GM18498 (cell line): ENCODE measurements around the gene CSRP1.
"Not testable (repeated sequence)": the region's sequence is repeated elsewhere in the genome, so short reads cannot be mapped to it uniquely, and the experiment has no call there.

ENCODE experiments used
- ATAC-seq: cut with Tn5 transposase; IDR thresholded peaks from one replicate; pipeline ENCODE4 v1.9.1; 2021; ENCODE audit warnings: mild to moderate bottlenecking, moderate library complexity; ENCODE audit not compliant: unreplicated experiment

The CSRP1 gene

DNA sequence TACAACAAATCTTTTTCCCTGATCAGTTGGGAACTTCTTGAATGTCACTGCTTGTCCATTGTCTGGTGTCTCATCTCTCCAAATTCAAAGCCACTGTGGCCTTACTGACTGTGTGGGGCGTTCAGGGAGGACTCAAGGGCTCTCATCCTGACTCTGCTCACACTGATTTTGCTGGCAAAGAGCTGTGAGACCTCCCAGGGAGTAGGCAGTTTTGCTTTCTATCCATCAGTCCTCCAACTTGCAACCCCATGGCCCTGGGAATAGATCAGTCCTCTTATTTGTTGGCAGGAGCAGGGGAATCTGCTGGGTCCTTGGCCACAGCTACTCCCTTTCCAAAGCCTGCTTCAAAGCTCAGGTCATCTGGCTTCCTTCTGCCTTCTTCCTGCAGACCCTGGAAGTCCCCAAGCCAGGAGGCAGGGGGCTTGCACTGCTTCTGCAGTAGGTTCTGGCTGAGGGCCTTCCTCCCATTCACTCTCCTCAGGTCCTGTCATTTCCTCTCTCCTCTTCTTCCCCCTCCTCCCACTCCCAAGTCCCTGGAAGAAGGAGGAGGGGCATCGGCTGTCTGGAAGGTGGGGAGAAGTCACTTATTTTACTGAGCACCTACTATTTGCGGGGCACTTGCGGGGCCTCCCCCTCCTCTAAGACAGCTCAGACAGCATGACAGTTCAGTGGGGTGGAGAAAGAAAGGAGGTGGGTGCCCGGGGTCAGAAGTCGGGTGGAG lies 31.1 kb upstream of the CSRP1 start:
- ATAC-seq: no peak

DNA sequence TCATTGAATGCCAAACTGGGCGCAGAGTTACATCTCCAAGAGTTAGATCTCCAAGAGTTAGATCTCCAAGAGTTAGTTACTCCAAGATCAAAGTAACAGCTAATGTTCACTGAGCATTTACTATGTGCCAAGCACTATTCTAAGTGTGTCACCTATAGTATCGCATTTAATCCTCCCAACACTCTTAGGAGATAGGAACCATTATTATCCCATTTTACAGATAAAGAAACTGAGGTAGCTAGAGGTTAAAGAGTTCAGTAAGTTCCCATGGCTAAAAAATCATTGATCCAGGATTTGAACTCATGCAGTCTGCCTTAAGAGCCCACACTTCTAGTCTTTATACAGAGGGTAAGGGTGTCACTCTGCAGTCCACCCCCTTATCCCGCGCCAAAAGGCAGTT lies 30.5 kb upstream of the CSRP1 start:
- ATAC-seq: no peak

DNA sequence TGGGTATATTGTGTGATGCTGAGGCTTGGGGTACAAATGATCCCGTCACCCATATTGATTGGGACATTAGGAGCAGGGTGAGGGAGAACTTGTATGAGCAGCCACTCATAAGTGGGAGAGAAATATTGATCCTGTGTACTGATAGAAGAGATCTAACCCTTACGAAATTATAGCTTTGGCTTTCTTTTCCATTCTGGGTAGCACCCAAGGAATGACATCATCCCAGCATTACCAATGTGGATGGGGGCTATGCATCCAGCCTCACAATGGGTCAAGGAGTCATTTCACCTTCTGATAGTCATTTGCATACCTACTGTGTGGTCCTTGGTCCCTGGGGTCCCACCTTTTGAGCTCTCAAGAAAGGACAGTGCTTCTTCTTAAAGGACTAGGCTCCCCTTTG lies 30.1 kb upstream of the CSRP1 start:
- ATAC-seq: no peak

DNA sequence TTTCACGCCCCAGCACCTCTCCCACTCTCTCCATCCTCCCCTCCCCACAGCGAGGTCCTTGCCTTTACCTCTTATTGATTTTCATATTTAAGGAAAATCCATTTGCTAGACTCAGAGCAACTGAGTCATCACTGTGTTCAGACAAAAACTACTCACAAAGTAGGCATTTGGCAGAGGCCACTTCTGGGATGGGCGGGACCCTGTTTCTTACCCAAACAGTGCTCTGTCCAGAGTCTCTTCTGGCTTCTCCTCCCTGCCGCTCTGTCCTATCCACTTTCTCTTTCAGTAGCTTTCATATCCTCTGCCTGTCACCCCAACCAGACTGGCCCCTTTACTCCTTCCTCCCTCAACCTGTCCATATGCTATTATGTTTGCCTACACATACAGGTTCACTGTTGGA lies 29.6 kb upstream of the CSRP1 start:
- no peak for ATAC-seq

DNA sequence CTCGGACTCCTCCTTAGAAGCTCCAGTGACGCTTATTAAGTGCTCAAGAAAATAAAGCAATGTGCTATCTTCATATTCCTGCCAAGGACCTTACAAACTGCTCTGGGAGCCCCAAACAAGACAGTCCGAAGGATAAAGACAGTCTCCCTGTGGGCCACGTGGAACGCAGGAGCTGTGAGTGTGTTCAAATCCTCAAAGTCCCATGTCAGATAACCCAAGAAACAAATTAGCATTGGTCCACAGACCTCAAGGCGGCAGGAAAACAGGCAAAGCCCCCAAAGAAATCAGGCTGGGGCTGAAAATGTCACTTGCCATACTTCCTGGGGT lies 29.0 kb upstream of the CSRP1 start:
- ATAC-seq: no peak

DNA sequence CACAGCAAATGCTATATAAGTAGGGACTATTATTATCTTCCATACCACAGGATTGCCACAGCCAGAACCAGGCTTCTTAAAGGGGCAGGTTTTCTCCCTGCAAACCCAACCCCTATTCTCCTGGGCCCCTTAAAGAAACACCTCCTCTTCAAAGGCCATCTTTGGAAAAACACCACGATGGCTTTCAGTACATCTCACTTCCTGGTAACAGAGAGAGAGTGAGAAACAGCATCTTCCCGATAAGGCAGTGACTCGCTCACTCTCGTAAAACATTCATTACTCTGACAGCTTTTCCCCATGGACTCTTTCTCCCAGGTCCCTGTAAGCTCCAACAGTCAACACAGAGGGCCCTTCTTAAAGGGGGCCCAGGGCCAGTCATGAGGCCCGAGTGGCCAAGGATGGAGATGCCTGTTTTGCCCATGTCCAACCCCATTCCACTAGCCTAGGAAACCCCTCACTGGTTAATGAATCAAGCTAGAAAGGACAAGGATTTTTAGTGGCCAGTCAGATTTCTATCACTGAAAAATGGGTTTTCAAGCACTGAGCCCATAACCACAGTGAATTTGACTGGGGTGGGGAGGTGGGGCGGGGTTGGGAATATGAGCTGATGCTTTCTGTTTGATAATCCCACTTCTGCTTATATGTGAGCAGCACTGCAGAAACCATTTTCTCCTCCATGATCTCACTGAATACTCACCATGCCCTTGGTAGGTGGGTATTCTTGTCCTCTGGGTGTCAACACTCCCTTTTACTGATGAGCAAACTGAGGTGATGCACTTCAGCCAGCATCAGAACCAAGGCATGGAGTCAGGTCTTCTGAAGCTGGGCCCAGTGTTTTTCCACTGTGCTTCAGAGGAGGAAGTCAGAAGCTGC lies 28.4 kb upstream of the CSRP1 start:
- ATAC-seq: no peak

DNA sequence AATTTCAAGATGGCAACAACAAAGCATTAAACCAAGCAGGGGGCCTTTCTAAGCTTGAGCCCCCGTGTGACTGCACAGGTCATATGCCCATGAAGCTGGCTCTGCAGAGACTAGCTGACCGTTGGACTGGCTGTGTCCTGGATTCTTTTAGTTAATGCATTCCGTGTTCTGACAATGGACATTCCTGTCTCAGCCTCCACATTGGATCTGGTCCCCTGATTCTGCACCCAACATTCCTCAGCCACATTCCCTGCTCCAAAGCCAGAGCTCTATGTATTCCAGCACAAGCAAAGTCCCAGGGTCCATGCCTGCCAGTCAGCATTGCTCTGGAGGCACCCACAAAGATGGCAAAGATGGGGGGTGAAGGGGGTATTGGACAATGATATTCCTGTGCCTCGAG lies 26.9 kb upstream of the CSRP1 start:
- no peak for ATAC-seq

DNA sequence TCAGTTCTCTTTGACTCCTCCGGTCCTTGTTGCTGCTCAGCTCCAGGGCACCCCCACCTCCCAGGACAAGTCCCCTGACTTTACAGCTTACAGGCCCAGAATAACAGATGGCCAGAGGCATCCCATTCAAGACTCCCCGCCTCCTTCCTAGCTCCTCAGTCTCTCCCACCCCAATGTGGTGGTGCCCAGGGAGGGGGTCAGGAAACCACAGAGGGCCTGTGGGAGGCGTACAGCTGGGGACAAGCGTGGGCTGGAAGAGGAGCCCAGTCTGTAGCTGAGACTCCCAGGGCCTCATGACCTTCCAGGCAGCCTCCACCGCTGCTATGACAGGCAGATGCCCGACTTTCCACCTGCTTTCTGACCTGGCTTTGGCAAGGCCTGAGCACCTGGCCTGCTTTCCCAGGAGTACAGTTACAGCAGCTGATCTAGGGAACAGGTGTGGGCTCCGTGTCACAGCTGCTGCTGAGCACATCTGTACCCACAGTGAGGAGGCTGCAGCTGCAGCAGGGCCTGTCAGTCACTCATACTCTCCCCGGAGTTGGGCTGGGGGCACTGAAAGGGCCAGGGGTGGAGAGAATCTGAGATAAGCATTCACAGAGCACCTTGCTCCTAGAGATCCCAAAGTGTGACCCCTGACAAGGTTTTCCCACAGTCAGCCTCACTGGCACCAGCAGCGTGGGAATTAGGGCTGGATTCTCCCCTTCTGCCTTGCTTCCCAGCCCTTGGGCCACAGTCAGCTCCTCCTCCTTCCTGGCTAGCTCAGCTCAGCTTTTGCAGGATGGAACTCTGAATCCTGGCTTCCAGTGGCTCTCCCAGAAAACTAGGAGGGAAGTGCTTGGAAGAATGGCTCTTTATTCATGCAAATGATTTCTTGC lies 24.9 kb upstream of the CSRP1 start:
- ATAC-seq: no peak

DNA sequence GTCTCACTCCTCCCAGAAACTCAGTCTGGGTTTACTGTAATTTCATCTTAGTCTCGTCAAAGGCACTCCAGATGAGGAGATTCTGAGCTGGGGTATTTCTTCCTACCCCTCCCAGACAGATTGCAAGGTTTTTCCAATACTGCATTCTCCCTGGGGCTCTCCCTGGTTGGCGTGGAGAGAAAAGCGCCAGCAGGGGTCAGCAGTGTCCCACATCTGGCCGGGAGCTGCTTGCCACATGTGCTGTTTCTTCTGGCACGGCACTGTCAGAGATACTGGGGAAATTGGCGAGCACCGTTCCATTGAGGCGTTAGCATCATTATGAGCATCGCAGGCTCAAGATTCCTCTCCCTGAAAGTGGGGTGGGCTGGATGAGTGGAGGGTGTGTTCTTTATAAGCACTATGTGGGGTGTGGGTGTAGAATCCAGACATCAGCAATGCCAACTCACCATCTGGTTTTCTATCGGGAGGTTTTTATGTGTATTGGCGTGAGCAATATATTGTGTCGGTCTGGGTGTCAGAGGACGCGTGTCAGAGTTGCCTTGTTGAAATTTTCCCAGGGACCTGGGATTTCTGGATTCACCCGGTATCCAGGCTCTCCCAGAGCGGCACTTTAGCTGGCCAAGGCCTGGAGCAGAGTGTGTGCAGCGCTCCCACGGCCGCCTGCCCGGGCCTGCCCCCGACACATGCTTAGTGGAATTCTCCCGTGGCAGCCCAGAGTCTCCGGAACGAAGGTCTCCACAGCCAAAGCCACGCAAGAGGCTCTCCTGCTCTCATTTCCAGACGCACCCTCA lies 24.0 kb upstream of the CSRP1 start:
- ATAC-seq: no peak

DNA sequence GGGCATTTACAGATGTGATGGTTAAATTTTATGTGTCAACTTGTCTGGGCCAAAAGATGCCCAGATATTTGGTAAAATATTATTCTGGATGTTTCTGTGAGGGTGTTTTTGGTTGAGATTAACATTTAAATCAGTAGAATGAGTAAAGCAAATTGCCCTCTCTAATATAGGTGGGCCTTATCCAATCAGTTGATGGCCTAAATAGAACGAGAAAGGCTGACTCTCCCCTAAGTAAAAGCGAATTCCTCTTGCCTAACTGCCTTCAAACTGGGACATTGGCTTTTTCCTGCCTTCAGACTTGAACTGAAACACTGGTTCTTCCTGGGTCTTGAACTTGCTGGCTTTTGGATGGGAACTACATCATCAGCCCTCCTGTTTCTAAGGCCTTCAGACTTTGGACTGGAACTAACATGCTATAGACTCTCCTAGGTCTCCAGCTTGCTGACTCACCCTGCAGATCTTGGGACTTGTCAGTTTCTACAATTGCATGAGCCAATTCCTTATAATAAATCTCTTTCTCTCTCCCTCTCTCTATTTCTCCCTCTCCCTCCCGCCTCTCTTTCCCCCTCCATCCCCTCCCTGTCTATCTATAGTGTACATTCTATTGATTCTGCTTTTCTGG lies 21.8 kb upstream of the CSRP1 start:
- no peak for ATAC-seq

DNA sequence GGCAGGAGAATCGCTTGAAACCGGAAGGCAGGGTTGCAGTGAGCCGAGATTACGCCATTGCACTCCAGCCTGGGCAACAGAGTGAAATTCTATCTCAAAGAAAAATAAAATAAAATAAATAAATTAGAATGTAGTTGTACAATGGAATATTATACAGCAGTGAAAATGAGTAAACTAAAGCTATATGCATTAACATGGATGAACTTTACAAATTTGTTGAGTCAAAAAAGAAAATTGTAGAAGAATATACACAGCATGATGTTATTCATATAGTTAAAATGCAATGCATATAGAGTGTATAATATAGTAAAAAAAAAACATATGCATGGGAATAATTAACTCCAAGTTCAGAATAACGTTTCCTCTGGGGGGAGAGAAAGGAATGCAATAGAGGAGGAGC lies 21.0 kb upstream of the CSRP1 start:
- ATAC-seq: no peak

DNA sequence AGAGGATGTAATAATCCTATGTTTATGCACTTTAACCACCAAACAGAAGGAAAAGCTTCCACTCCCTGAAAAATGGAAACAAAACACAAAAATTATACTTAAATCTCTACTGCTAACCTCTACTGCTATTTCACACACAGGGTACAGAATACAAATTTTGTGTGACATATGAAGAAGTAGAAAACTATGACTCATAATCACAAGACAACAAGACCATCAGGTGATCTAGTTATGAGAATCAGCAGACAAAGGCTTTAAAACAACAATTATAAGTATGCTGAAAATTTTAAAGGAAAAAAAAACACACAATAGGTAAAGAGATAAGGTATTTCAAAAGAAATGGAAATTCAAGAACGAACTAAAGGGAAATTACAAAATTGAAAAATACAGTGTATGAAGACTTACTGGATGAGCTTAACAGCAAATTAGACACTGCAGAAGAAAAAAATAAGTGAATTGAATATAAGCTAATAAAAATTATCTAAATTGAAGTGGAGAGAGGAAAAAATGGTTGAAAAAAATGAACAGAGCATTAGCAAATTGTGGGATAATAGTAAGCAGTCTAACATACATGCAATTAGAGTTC lies 18.4 kb upstream of the CSRP1 start:
- ATAC-seq: no peak

DNA sequence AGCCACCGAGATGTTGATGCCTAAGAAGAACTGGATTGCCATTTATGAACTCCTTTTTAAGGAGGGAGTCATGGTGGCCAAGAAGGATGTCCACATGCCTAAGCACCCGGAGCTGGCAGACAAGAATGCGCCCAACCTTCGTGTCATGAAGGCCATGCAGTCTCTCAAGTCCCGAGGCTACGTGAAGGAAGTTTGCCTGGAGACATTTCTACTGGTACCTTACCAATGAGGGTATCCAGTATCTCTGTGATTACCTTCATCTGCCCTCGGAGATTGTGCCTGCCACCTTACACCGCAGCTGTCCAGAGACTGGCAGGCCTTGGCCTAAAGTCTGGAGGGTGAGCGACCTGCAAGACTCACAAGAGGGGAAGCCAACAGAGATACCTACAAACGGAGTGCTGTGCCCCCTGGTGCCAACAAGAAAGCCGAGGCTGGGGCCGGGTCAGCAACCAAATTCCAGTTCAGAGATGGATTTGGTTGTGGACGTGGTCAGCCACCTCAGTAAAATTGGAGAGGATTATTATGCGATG lies 13.2 kb upstream of the CSRP1 start:
- not testable (repeated sequence) for ATAC-seq

DNA sequence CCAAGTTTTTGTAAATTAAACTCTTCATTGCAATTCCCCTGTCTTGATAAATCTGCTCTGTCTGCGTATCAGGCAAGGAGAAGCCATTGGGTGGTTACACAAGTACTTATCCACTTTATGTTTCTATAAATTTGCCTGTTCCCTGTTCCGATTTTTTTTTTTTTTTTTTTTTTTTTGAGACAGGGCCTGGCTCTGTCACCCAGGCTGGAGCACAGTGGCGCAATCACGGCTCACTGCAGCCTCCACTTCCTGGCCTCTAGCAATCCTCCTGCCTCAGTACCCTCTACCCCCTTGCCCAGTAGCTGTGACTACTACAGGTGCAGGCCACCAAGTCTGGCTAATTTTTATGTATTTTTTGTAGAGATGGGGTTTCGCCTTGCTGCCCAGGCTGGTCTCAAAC lies 11.1 kb upstream of the CSRP1 start:
- ATAC-seq: no peak

DNA sequence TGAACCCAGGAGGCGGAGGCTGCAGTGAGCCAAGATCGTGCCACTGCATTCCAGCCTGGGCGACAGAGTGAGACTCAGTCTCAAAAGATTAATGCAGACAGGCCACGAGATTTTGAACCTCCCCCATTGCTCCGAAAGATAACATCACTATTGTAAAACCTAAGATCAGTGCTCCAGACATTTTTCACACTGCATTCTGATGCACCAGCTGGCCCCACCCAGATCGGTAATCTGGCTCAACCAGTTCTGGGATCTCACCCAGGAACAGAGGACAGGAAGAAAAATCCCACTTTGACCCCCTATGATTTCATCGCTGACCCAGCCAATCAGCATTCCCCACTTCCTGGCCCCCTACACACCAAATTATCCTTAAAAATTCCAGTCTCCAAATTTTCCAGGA lies 10.7 kb upstream of the CSRP1 start:
- ATAC-seq: no peak

DNA sequence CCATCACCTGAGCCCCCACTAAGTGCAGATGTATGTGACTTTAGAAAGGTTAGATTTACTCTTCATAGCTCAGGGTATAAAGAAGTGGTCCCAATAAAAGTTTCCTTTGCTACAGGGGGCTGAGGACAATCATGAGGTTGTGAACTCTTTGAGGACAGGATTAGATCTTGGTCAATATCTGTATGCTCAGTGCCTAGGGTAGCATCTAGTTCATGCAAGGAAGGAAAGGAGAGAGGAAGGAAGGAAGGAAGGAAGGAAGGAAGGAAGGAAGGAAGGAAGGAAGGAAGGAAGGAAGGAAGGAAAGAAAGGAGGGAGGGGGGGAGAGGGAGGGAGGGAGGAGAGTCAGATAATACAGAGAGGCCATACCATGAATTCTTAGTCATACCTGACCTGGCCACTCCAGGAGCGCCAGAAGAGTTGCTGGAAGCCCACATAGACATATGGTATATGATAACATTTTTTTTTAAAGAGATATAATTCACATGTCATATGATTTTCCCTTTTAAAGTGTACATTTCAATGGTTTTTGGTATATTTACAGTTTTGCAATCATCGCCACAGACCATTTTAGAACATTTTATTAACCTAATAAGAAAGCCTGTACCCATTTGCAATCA lies 9.7 kb upstream of the CSRP1 start:
- no peak for ATAC-seq

DNA sequence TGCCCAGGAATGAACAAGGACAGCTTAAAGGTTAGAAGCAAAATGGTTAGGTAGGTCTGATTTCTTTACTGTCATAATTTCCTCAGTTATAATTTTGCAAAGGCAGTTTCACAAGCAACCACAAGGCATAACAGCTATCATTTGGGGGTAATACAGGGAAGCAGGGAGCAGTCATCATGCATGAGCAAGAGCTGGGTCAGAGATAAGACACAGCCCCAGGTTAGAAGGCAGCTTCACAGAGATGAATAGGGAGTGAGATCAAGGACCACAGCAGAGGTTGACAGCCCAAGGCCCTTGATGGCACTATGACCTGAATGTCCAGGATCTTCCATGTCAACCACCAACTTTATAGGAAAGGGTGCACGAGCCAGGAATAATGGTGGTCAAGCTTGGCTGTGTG lies 9.0 kb upstream of the CSRP1 start:
- no peak for ATAC-seq

DNA sequence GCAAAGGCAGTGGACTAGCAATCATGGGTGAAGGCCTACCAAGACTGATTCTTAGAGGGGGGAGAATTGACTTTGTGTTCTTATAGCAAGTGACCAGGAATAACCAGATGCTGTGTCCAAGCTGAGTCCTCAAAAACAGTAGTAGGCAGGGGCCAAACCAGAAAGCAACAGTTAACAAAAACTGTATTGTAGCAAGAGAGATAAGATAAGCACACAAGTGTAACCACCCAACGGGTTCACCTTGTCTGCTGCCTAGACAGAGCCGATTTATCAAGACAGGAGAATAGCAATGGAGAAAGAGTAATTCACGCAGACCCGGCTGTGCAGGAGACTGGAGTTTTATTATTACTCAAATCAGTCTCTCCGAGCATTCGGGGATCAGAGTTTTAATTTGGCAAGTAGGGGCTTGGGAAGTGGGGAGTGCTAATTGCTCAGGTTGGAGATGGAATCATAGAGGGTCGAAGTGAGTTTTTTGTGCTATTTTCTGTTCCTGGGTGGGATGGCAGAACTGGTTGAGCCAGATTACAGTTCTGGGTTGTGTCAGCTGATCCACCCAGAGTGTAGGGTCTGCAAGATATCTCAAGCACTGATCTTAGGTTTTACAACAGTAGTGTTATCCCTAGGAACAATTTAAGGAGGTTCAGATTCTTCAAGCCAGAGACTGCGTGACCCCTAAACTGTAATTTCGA lies 8.3 kb upstream of the CSRP1 start:
- no peak for ATAC-seq

DNA sequence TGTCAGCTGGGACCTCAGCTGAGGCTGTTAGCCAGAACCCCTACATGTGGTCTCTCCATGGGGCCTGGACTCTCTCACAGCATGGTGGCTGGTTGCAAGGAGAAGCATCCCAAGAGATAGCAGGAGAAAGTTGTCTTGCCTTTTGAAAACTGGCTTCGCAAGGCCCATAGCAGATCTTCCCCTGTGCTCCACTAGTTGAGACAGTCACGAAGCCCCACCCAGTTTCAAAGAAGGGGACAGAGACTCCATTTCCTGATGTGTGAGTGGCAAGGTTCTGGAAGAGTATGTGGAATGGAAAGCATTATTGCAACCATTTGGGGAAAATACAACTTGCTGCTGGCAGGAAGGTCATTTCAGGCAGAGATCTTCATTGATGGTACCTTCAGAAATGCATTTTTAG lies 7.5 kb upstream of the CSRP1 start:
- ATAC-seq: no peak
